Tibial nerve (tissue), 3 donors: ENCODE data around the gene SFXN3.

Source experiments
- POLR2A ChIP-seq, 2 donors: fragments of 450-650 bp; IDR thresholded peaks; one replicate each; pipeline ENCODE4 v1.6.1; 2017; ENCODE audit warnings: antibody characterized with exemption in 2 of 2, mild to moderate bottlenecking in 2 of 2, moderate library complexity in 2 of 2
- TF ChIP-seq, protein P1 (sequence below), 5 experiments: fragments of 200-600 bp in 3 of 5; fragments of 450-650 bp in 2 of 5; sonication (generic) in 3 of 5; IDR thresholded peaks; one replicate each; pipeline ENCODE4 v1.5.1; 2016 to 2019; ENCODE audit warnings: antibody characterized with exemption in 5 of 5, mild to moderate bottlenecking in 3 of 5, moderate library complexity in 2 of 5

- TF ChIP-seq POLR2A (IDR thresholded peaks at IDR 0.05), result no peak
- TF ChIP-seq, protein P1, sequence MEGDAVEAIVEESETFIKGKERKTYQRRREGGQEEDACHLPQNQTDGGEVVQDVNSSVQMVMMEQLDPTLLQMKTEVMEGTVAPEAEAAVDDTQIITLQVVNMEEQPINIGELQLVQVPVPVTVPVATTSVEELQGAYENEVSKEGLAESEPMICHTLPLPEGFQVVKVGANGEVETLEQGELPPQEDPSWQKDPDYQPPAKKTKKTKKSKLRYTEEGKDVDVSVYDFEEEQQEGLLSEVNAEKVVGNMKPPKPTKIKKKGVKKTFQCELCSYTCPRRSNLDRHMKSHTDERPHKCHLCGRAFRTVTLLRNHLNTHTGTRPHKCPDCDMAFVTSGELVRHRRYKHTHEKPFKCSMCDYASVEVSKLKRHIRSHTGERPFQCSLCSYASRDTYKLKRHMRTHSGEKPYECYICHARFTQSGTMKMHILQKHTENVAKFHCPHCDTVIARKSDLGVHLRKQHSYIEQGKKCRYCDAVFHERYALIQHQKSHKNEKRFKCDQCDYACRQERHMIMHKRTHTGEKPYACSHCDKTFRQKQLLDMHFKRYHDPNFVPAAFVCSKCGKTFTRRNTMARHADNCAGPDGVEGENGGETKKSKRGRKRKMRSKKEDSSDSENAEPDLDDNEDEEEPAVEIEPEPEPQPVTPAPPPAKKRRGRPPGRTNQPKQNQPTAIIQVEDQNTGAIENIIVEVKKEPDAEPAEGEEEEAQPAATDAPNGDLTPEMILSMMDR (IDR thresholded peaks at IDR 0.05), result no peak
Measured at GRCh38 chr10:101027106-101027720, 3.8 kb upstream of the SFXN3 start.
